ENCODE measurements around the gene XPO6. TPM values are rescaled to one million over a fixed set of nuclear protein-coding genes. Genes with fewer than 3 reads are reported as not detected.

The XPO6 gene
- total RNA-seq, 1 experiment from 2014 or later = 135 TPM

DNA sequence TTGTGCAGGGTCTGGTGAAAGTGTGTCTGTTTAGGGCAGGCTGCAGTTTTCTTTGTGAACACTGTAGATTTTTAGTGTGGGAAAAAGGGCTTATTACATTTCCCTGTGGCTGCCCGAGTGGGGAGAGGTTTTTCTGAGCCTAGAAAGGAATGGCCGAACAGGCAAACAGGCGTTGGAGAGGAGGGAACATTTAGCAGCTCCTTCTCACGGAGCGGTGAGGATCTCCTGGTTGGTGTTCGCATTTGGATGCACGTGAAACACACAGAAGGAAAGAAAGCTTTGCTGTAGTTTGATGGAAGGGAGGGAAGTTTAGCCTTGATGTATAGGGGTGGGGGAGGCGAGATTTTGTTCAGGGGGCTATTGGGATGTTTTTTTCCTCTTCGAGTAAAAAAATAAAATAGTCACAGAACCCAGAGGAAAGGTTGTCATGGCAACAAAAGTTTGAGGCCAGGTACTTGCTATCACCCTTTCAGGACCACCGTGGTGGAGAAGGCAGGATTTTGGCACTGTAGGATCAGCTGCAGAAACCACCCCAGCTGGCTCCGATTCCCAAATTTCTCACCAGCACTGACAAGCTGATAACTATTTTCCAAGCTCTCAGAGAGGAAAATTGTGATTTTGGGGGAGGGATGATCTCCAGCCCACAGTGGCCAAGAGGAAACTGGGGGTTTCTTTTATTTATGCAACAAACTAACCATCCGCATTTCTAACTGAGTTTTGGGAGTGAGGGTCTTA is 151.8 kb downstream of the XPO6 start:
- CTCF ChIA-PET = no interaction called here
- no peaks in the 10 kb centered on the region for H3K9me3 ChIP-seq (ENCODE audit: control insufficient read depth, insufficient read depth, low read depth, low read length)
- no peak for DNase-seq (ENCODE audit: low read depth, low spot score)
- intact Hi-C loops (cut with micrococcal nuclease; ENCODE audit: unreplicated experiment) (loop anchor here (5.0 kb wide), 1 partner anchor 283 kb away; no protein-coding TSS in a partner anchor), in situ Hi-C loops (cut with HindIII; ENCODE audit: low pct_unique_long_range_greater_than_20kb, low sequenced_read_pairs) (no loop called here)
- H3K4me1 ChIP-seq (ENCODE audit: control insufficient read depth, insufficient read depth, low read length) = no peaks in the 10 kb centered on the region
- no peak overlapping the region for H3K27ac ChIP-seq (ENCODE audit: low read length)
- POLR2A ChIA-PET = interaction anchor here (0.7 kb wide), 1 partner anchor 146 kb away, joined by 7 read pairs; no protein-coding TSS in a partner anchor
- no peak overlapping the region for H3K4me3 ChIP-seq (ENCODE audit: low read depth in 2 of 2, low read length in 2 of 2)
- ATAC-seq = no peak
- peaks cover 24% of the 10 kb centered on the region for H3K27me3 ChIP-seq (ENCODE audit: control insufficient read depth, insufficient read depth, low read length)
- TF ChIP-seq SIN3A (IDR thresholded peaks at IDR 0.05; ENCODE audit: borderline replicate concordance, insufficient read depth, low read depth, low read length) (no peak), TCF7L2 (IDR thresholded peaks at IDR 0.05; ENCODE audit: low read depth, low read length) (no peak), POLR2AphosphoS5 (IDR thresholded peaks at IDR 0.05; ENCODE audit: low read depth, low read length) (no peak)
- TF ChIP-seq, protein P1, sequence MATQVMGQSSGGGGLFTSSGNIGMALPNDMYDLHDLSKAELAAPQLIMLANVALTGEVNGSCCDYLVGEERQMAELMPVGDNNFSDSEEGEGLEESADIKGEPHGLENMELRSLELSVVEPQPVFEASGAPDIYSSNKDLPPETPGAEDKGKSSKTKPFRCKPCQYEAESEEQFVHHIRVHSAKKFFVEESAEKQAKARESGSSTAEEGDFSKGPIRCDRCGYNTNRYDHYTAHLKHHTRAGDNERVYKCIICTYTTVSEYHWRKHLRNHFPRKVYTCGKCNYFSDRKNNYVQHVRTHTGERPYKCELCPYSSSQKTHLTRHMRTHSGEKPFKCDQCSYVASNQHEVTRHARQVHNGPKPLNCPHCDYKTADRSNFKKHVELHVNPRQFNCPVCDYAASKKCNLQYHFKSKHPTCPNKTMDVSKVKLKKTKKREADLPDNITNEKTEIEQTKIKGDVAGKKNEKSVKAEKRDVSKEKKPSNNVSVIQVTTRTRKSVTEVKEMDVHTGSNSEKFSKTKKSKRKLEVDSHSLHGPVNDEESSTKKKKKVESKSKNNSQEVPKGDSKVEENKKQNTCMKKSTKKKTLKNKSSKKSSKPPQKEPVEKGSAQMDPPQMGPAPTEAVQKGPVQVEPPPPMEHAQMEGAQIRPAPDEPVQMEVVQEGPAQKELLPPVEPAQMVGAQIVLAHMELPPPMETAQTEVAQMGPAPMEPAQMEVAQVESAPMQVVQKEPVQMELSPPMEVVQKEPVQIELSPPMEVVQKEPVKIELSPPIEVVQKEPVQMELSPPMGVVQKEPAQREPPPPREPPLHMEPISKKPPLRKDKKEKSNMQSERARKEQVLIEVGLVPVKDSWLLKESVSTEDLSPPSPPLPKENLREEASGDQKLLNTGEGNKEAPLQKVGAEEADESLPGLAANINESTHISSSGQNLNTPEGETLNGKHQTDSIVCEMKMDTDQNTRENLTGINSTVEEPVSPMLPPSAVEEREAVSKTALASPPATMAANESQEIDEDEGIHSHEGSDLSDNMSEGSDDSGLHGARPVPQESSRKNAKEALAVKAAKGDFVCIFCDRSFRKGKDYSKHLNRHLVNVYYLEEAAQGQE (IDR thresholded peaks at IDR 0.05; ENCODE audit: insufficient read depth in 1 of 2, low read depth in 2 of 2, low read length in 1 of 2) = no peak
- TF ChIP-seq, protein P2, sequence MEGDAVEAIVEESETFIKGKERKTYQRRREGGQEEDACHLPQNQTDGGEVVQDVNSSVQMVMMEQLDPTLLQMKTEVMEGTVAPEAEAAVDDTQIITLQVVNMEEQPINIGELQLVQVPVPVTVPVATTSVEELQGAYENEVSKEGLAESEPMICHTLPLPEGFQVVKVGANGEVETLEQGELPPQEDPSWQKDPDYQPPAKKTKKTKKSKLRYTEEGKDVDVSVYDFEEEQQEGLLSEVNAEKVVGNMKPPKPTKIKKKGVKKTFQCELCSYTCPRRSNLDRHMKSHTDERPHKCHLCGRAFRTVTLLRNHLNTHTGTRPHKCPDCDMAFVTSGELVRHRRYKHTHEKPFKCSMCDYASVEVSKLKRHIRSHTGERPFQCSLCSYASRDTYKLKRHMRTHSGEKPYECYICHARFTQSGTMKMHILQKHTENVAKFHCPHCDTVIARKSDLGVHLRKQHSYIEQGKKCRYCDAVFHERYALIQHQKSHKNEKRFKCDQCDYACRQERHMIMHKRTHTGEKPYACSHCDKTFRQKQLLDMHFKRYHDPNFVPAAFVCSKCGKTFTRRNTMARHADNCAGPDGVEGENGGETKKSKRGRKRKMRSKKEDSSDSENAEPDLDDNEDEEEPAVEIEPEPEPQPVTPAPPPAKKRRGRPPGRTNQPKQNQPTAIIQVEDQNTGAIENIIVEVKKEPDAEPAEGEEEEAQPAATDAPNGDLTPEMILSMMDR (IDR thresholded peaks at IDR 0.05) = no peak
- H3K36me3 ChIP-seq (ENCODE audit: control insufficient read depth, insufficient read depth, low read length) = no peaks in the 10 kb centered on the region
- no TSS peak for BruUV-seq (replicated peaks)

DNA sequence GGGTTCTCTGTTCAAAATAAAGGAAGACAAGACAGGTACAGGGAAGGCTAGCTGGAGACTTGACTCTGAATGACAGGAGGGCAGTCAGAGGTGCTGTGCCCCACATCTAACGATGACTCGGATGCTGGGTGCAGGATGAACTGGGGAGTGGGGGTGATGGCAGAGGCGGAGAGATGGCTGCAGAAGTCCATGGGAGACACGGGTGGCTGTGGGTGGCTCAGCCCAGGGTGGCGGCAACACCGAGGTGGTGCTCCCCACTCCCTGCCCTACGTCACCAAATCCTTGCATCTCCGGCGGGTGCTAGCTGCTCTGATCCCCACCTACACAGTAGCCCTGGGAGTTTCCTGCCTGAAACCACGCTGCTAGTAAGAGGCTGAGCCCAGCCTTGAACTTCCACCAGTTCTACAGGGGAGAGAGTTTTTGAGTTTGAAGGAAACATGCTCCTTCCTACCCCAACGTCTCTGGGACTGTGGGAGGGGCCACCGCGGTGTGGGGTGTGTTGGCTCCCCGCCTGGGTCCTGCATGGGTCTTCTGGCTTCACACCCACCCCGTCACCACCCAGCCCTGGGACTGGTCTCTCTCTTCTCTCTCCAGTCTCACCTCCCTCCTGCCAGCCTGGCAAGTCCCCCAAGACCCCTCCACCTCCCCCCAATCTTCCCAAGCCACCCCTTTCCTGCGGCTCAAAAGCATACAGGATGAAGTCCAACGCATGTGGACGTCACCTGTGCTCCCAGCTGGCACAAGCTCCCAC is 152.8 kb downstream of the XPO6 start:
- no peaks in the 10 kb centered on the region for H3K4me1 ChIP-seq (ENCODE audit: control insufficient read depth, insufficient read depth, low read length)
- peaks cover 16% of the 10 kb centered on the region for H3K27me3 ChIP-seq (ENCODE audit: control insufficient read depth, insufficient read depth, low read length)
- H3K36me3 ChIP-seq (ENCODE audit: control insufficient read depth, insufficient read depth, low read length) = no peaks in the 10 kb centered on the region
- in situ Hi-C loops (cut with HindIII; ENCODE audit: low pct_unique_long_range_greater_than_20kb, low sequenced_read_pairs) = no loop called here
- no peaks in the 10 kb centered on the region for H3K9me3 ChIP-seq (ENCODE audit: control insufficient read depth, insufficient read depth, low read depth, low read length)
- no peak for DNase-seq (ENCODE audit: low read depth, low spot score)
- no peak overlapping the region for H3K27ac ChIP-seq (ENCODE audit: low read length)
- intact Hi-C loops (cut with micrococcal nuclease; ENCODE audit: unreplicated experiment) = no loop called here
- ChIA-PET CTCF (no interaction called here), POLR2A (no interaction called here)
- H3K4me3 ChIP-seq (ENCODE audit: low read depth in 2 of 2, low read length in 2 of 2) = no peak overlapping the region
- ATAC-seq = no peak
- BruUV-seq (replicated peaks) = no TSS peak
- TF ChIP-seq, protein P2 (IDR thresholded peaks at IDR 0.05) = no peak
- TF ChIP-seq TCF7L2 (IDR thresholded peaks at IDR 0.05; ENCODE audit: low read depth, low read length) (no peak), POLR2AphosphoS5 (IDR thresholded peaks at IDR 0.05; ENCODE audit: low read depth, low read length) (no peak)

Measured in Panc1 (cell line).